Suprapubic skin (tissue), 4 donors: ENCODE data around the gene GSG1. TPM values are rescaled to one million over a fixed set of nuclear protein-coding genes. Genes with fewer than 3 reads are reported as not detected.
A peak's percentile ranks its signal among the peaks of the same experiment; 100 is the strongest.

Experiments
- DNase-seq, 2 donors: peaks; one replicate each; pipeline ENCODE4 v3.0.0-alpha.2; 2019; ENCODE audit warnings: low spot score in 2 of 2
- H3K27ac ChIP-seq: fragments of 200-600 bp; sonication (generic); one replicate; pipeline ENCODE4 v1.5.1; 2019
- H3K27me3 ChIP-seq: fragments of 200-600 bp; sonication (generic); one replicate; pipeline ENCODE4 v1.5.1; 2019
- H3K36me3 ChIP-seq: fragments of 200-600 bp; sonication (generic); one replicate; pipeline ENCODE4 v1.5.1; 2019
- H3K4me1 ChIP-seq: fragments of 200-600 bp; sonication (generic); one replicate; pipeline ENCODE4 v1.5.1; 2019
- H3K4me3 ChIP-seq: fragments of 200-600 bp; sonication (generic); one replicate; pipeline ENCODE4 v1.5.1; 2019; ENCODE audit warnings: mild to moderate bottlenecking
- H3K9me3 ChIP-seq: fragments of 200-600 bp; sonication (generic); one replicate; pipeline ENCODE4 v1.5.1; 2019
- CTCF ChIP-seq, 2 donors: fragments of 200-600 bp in 1 of 2; fragments of 450-650 bp in 1 of 2; sonication (generic) in 1 of 2; IDR thresholded peaks; one replicate each; pipeline ENCODE4 v1.5.1; 2016 to 2019; ENCODE audit warnings: antibody characterized with exemption in 2 of 2, mild to moderate bottlenecking in 1 of 2, moderate library complexity in 1 of 2
- EP300 ChIP-seq: sonication (generic); formaldehyde crosslinking; IDR thresholded peaks from one replicate; pipeline ENCODE4 v1.6.1; 2017; ENCODE audit warnings: antibody characterized with exemption
- POLR2A ChIP-seq, 2 donors: fragments of 450-650 bp; IDR thresholded peaks; one replicate each; pipeline ENCODE4 v1.6.1; 2017; ENCODE audit warnings: antibody characterized with exemption in 2 of 2, mild to moderate bottlenecking in 2 of 2, moderate library complexity in 2 of 2
- POLR2AphosphoS5 ChIP-seq, 3 donors: sonication (generic); formaldehyde crosslinking; IDR thresholded peaks; one replicate each; pipeline ENCODE4 v1.6.1; 2017; ENCODE audit warnings: antibody characterized with exemption in 3 of 3
- WGBS: methylation state at CpG from one replicate; pipeline ENCODE4 v1.1.5; 2018; 5-methylcytosine and 5-hydroxymethylcytosine counted together
- total RNA-seq, 4 donors: library from RNA; depleted of rRNA; stranded (reverse); fragments of >200 nt; gene quantifications; one replicate each; pipeline ENCODE4 v1.1.0, GENCODE V29; 2016

The GSG1 gene
- total RNA-seq, 4 donors from 2014 or later, result not detected

DNA sequence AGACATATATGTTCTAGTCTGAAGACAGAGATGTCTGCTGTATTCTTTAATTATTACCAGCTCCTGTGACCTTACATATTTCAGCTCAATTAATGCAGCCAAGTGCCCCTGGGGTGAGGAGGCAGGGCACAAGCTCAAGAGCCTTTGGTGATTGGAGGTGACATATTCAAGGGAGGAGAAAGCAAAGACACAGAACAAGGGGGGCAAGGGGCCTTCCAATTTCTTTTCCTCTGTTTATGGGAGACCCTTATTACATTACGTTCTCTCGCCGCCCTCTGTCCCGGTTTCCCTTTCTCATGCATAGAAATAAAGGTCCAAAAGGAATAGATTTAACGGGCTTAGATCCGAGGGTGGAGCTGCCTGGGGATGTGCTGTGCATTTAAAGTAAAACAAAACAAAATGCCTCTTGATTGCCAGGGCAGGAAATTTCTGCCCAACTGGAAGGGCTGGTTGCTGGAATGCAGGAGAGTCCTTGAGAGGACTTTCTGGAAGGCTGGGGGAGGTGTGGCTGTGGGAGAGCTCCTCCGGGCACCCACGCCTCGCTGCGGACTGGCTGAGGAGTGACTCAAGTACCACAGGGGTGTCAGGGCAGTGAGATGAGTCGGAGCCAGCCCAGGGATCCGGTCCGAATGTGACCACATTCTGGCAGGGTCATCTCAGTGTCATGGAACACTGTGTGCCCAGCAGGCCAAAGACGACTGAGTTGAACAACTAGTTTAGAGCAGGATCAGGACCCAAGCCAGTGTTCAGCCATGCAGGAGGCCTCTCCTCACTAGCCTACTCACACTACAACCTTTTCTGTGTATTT, 32.1 kb upstream of the GSG1 start:
- 25% methylated on average over 14 of the region's 14 CpGs for WGBS
- peak; percentile 92 for DNase-seq
- Histone ChIP-seq H3K4me3 (peak overlapping the region; percentile 27), H3K27ac (peak overlapping the region; percentile 80), H3K36me3 (no peaks in the 10 kb centered on the region), H3K9me3 (no peaks in the 10 kb centered on the region), H3K27me3 (no peaks in the 10 kb centered on the region), H3K4me1 (peaks cover 35% of the 10 kb centered on the region)
- TF ChIP-seq CTCF (IDR thresholded peaks at IDR 0.05) (peak in 1 of 2 donors; percentile 35), POLR2AphosphoS5 (IDR thresholded peaks at IDR 0.05) (peak; percentile 27 to 94 (median 79)), POLR2A (IDR thresholded peaks at IDR 0.05) (no peak)

DNA sequence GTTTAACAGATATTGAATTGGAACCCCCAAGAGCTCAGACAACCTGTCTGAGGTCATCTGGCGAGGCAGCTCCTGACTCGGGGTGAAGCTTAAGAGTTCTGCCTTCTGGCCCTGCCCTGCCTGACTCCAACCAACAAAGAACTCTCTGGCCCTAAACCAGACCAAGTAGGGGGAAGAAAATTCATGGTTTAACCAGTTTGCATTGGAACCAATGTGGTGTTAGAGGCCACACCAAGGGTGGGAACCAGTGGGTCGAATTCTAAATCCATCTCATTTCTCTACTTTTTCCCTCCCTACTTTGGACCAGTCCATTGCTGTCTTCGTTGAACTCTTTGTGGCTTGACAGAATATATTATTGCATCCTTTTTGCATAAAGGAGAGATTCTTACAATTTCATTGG, 30.4 kb upstream of the GSG1 start:
- no peak for DNase-seq
- no peaks in the 10 kb centered on the region for H3K9me3 ChIP-seq
- H3K36me3 ChIP-seq, result no peaks in the 10 kb centered on the region
- TF ChIP-seq CTCF (IDR thresholded peaks at IDR 0.05) (no peak), EP300 (no peak), POLR2A (IDR thresholded peaks at IDR 0.05) (no peak), POLR2AphosphoS5 (IDR thresholded peaks at IDR 0.05) (no peak)
- peak overlapping the region; percentile 80 for H3K27ac ChIP-seq
- H3K27me3 ChIP-seq, result no peaks in the 10 kb centered on the region
- peaks cover 35% of the 10 kb centered on the region for H3K4me1 ChIP-seq
- 91% methylated on average over 4 of the region's 4 CpGs for WGBS
- no peak overlapping the region for H3K4me3 ChIP-seq

GRCh38 chr12:13130981-13131380, 27.5 kb upstream of the GSG1 start:
- Histone ChIP-seq H3K9me3 (no peaks in the 10 kb centered on the region), H3K4me3 (no peak overlapping the region), H3K27me3 (no peaks in the 10 kb centered on the region), H3K4me1 (peaks cover 21% of the 10 kb centered on the region), H3K27ac (no peak overlapping the region), H3K36me3 (no peaks in the 10 kb centered on the region)
- TF ChIP-seq POLR2A (IDR thresholded peaks at IDR 0.05) (no peak), EP300 (no peak), POLR2AphosphoS5 (IDR thresholded peaks at IDR 0.05) (no peak), CTCF (IDR thresholded peaks at IDR 0.05) (no peak)
- WGBS, result 31% methylated on average over 3 of the region's 3 CpGs
- DNase-seq, result no peak

- no peaks in the 10 kb centered on the region for H3K36me3 ChIP-seq
- H3K9me3 ChIP-seq, result no peaks in the 10 kb centered on the region
- no peak for DNase-seq
- TF ChIP-seq POLR2A (IDR thresholded peaks at IDR 0.05) (no peak), POLR2AphosphoS5 (IDR thresholded peaks at IDR 0.05) (no peak), CTCF (IDR thresholded peaks at IDR 0.05) (no peak), EP300 (no peak)
- WGBS, result 77% methylated on average over 8 of the region's 8 CpGs
- no peaks in the 10 kb centered on the region for H3K27me3 ChIP-seq
- H3K4me1 ChIP-seq, result no peaks in the 10 kb centered on the region
- no peak overlapping the region for H3K27ac ChIP-seq
- no peak overlapping the region for H3K4me3 ChIP-seq
These were observed 25.0 kb upstream of the GSG1 start for GRCh38 chr12:13128291-13128965.

DNA sequence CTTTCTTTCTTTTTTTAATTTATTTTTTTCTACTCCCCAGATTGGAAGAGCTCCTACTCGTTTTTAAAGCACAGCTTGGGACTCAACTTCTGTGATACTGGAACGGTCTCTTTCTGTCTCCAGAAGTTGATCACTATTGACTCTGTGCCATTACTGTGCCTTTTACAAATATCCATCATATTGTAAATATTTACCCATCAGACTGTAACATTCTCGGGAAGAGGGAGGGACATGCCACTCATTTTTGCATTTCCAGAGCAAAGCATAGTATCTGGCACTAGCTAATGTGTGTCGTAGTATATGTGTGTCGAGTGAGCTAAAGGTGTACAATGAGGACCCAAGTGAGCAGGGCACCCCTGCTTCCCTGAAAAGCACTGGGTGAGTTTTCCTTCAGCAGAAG, 24.0 kb upstream of the GSG1 start:
- 88% methylated on average over 4 of the region's 5 CpGs for WGBS
- no peaks in the 10 kb centered on the region for H3K36me3 ChIP-seq
- H3K4me3 ChIP-seq, result no peak overlapping the region
- TF ChIP-seq EP300 (no peak), CTCF (IDR thresholded peaks at IDR 0.05) (no peak), POLR2A (IDR thresholded peaks at IDR 0.05) (no peak), POLR2AphosphoS5 (IDR thresholded peaks at IDR 0.05) (no peak)
- no peak overlapping the region for H3K27ac ChIP-seq
- no peaks in the 10 kb centered on the region for H3K9me3 ChIP-seq
- no peak for DNase-seq
- H3K4me1 ChIP-seq, result no peaks in the 10 kb centered on the region
- no peaks in the 10 kb centered on the region for H3K27me3 ChIP-seq
